ENCODE results near the gene MT1B.

MT1B gene

DNA sequence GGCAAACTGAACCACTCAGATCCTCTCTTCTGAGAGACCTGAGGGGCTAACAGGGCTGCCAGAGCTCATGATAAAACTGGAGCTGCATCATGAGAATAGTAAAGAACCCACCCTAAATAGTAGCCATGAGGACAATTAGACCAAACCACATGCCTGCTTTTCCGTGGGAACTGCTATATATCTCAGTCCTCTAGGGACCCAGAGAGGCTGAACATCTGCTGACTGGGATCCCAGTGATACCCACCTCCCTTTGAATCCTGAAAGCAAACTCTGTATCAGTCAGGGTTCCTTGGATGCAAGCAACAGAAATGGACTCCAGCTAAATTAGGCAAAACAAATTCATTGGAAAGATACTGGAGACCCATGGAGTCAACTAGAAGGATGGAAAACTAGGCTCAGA lies 37.1 kb downstream of the MT1B start:
- DNase-seq (ENCODE audit: insufficient read length) (no peak), FAIRE-seq (no peak)
- no peak for TF ChIP-seq POLR2A (IDR thresholded peaks at IDR 0.05; ENCODE audit: low read depth, low read length)
- no peak for TF ChIP-seq POLR2AphosphoS5 (IDR thresholded peaks at IDR 0.05; ENCODE audit: low read depth, low read length)
- TF ChIP-seq TAF1 (IDR thresholded peaks at IDR 0.05; ENCODE audit: borderline replicate concordance, low read depth, low read length), result no peak

DNA sequence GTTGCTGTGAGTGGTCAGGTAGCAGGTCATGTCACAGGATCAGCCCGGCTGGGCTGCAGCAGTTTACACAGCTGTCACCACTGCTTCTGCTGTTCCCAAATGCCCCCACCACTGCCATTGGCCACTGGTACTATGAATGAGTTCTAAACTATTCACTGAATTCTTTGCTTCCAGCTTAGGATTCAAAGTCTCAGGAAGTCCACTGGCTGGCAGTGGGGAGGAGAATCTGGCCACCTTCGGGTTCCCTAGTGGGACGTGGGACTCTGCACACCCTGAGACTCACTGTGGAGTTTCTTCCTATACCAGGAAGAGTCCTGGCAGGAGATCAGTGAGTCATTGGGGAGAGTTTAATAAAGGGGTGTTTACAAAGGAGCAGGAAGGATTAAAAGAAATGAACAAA lies 37.5 kb downstream of the MT1B start:
- no peak for TF ChIP-seq TAF1 (IDR thresholded peaks at IDR 0.05; ENCODE audit: borderline replicate concordance, low read depth, low read length)
- DNase-seq (ENCODE audit: insufficient read length) (no peak), FAIRE-seq (no peak)

DNA sequence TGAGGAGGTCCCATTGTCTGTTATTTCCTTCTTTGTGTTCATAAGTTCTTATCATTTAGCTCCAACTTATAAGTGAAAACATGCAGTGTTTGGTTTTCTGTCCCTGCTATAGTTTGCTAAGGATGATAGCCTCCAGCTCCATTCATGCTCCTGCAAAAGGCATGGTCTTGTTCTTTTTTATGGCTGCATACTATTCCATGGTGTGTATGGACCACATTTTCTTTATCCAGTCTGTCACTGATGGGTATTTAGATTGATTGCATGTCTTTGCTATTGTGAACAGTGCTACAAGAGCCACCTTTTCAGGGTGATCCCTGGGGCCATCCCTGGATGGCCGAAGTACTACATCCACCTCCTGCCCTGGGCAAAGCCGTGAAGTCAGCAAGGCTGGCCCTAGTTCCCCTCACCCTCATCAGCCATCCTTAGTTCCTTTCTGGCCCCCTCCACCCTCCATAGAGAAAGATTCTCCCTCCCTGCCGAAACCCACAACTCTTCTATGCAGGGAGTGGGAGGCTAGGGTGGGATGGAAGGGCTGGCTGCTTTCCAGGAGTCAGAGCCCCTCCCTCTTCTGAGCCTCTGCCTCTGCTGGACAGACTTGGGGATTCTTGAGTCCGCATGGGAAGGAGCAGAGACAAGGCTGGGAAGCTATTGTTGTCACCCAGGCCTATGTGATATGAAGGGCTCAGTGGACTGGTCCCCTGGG lies 38.9 kb downstream of the MT1B start:
- DNase-seq (ENCODE audit: insufficient read length) (no peak), FAIRE-seq (no peak)
- no peak for TF ChIP-seq POLR2A (IDR thresholded peaks at IDR 0.05; ENCODE audit: low read depth, low read length)
- TF ChIP-seq TAF1 (IDR thresholded peaks at IDR 0.05; ENCODE audit: borderline replicate concordance, low read depth, low read length), result no peak
- no peak for TF ChIP-seq POLR2AphosphoS5 (IDR thresholded peaks at IDR 0.05; ENCODE audit: low read depth, low read length)

DNA sequence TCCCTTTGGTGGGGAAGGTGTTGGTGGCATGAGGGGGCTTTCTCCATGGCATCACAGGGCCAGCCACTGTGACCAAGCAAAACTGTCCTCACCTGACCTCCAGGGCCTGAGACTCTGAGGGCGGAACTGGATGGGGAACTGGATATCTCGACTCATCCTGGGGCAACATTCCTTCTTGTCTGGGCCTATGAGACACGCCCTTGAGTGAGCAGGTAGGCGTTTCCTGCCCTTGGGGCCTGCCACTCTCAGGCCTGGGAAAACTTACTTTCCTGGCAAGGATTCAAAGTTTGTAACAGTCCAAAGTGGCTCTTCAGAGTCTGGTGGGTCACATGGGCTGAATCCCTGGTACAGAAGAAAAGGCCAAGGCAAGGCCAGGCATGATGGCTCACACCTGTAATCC lies 40.2 kb downstream of the MT1B start:
- TF ChIP-seq POLR2AphosphoS5 (IDR thresholded peaks at IDR 0.05; ENCODE audit: low read depth, low read length) (no peak), TAF1 (IDR thresholded peaks at IDR 0.05; ENCODE audit: borderline replicate concordance, low read depth, low read length) (no peak), POLR2A (IDR thresholded peaks at IDR 0.05; ENCODE audit: low read depth, low read length) (no peak)
- no peak for DNase-seq (ENCODE audit: insufficient read length)
- no peak for FAIRE-seq

DNA sequence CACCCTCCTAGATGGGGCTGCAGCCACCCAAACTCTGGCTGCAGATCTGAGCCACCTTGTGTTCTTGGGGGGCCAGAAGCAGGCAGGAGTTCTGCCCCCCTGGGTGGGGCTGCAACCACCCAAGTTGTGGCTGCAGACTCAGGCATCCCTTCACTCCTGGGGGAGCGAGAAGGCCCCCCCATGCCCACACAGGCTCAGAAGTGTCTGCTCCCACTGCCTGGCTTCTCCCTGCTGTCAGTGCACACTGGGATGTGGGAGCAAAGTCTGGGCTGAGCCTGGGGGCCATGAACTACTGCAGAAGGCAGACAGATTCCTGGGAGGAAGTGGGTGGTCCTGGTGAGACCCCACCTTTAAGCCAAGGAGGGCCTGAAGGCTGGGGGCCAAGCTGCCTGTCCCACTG lies 43.6 kb downstream of the MT1B start:
- FAIRE-seq, result no peak
- TF ChIP-seq POLR2A (IDR thresholded peaks at IDR 0.05; ENCODE audit: low read depth, low read length) (no peak), POLR2AphosphoS5 (IDR thresholded peaks at IDR 0.05; ENCODE audit: low read depth, low read length) (no peak), TAF1 (IDR thresholded peaks at IDR 0.05; ENCODE audit: borderline replicate concordance, low read depth, low read length) (no peak)
- no peak for DNase-seq (ENCODE audit: insufficient read length)

- FAIRE-seq (no peak), DNase-seq (ENCODE audit: insufficient read length) (no peak)
- no peak for TF ChIP-seq POLR2A (IDR thresholded peaks at IDR 0.05; ENCODE audit: low read depth, low read length)
- TF ChIP-seq TAF1 (IDR thresholded peaks at IDR 0.05; ENCODE audit: borderline replicate concordance, low read depth, low read length), result no peak
- TF ChIP-seq POLR2AphosphoS5 (IDR thresholded peaks at IDR 0.05; ENCODE audit: low read depth, low read length), result no peak
These were observed 45.9 kb downstream of the MT1B start for GRCh38 chr16:56697456-56698155.

- no peak for FAIRE-seq
- TF ChIP-seq POLR2AphosphoS5 (IDR thresholded peaks at IDR 0.05; ENCODE audit: low read depth, low read length) (no peak), TAF1 (IDR thresholded peaks at IDR 0.05; ENCODE audit: borderline replicate concordance, low read depth, low read length) (no peak), POLR2A (IDR thresholded peaks at IDR 0.05; ENCODE audit: low read depth, low read length) (no peak)
- DNase-seq (ENCODE audit: insufficient read length), result no peak
These were observed 48.5 kb downstream of the MT1B start for GRCh38 chr16:56700195-56700594.

DNA sequence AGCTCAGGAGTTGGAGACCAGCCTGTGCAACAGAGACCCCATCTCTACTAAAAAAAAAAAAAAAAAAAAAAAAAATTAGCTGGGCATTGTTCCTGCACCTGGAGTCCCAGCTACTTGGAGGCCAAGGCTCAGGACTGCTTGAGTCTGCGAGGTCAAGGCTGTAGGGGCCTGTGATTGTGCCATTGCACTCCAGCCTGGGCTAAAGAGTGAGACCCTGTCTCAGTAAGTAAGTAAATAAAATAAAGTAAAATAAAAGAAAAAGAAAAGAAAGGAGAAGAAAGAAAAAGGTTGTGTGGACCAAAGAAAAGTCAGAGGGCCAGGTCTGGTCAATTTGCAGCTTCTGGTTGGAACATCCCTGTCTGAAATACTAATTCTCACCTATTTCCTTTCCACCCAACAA lies 48.9 kb downstream of the MT1B start:
- no peak for TF ChIP-seq TAF1 (IDR thresholded peaks at IDR 0.05; ENCODE audit: borderline replicate concordance, low read depth, low read length)
- no peak for TF ChIP-seq POLR2A (IDR thresholded peaks at IDR 0.05; ENCODE audit: low read depth, low read length)
- no peak for TF ChIP-seq POLR2AphosphoS5 (IDR thresholded peaks at IDR 0.05; ENCODE audit: low read depth, low read length)
- no peak for FAIRE-seq
- no peak for DNase-seq (ENCODE audit: insufficient read length)

- peak; percentile 30 for FAIRE-seq
- TF ChIP-seq POLR2A (IDR thresholded peaks at IDR 0.05; ENCODE audit: low read depth, low read length) (no peak), TAF1 (IDR thresholded peaks at IDR 0.05; ENCODE audit: borderline replicate concordance, low read depth, low read length) (no peak), POLR2AphosphoS5 (IDR thresholded peaks at IDR 0.05; ENCODE audit: low read depth, low read length) (no peak)
- DNase-seq (ENCODE audit: insufficient read length), result no peak
These were observed 49.8 kb downstream of the MT1B start for GRCh38 chr16:56701534-56701933.
